GM12874 (cell line): Measurements from ENCODE around the gene RNF141.

Source experiments
- CTCF ChIP-seq: IDR thresholded peaks from 2 replicates; pipeline ENCODE4 v1.5.1; 2011; ENCODE audit warnings: low read depth, mild to moderate bottlenecking, control low read depth, low read length, moderate library complexity; ENCODE audit not compliant: insufficient read depth

Gene RNF141

GRCh38 chr11:10462746-10463300 lies 78.2 kb downstream of the RNF141 start:
- TF ChIP-seq CTCF, result no peak
